ENCODE results near the gene MT1A.

- no peak for TF ChIP-seq EZH2 (IDR thresholded peaks at IDR 0.05; ENCODE audit: borderline replicate concordance)
- TF ChIP-seq, protein P1, sequence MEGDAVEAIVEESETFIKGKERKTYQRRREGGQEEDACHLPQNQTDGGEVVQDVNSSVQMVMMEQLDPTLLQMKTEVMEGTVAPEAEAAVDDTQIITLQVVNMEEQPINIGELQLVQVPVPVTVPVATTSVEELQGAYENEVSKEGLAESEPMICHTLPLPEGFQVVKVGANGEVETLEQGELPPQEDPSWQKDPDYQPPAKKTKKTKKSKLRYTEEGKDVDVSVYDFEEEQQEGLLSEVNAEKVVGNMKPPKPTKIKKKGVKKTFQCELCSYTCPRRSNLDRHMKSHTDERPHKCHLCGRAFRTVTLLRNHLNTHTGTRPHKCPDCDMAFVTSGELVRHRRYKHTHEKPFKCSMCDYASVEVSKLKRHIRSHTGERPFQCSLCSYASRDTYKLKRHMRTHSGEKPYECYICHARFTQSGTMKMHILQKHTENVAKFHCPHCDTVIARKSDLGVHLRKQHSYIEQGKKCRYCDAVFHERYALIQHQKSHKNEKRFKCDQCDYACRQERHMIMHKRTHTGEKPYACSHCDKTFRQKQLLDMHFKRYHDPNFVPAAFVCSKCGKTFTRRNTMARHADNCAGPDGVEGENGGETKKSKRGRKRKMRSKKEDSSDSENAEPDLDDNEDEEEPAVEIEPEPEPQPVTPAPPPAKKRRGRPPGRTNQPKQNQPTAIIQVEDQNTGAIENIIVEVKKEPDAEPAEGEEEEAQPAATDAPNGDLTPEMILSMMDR (IDR thresholded peaks at IDR 0.05; ENCODE audit: poor library complexity) = no peak
- no peak for TF ChIP-seq EZH2phosphoT487 (IDR thresholded peaks at IDR 0.05; ENCODE audit: low read depth, severe bottlenecking, unreplicated experiment)
Observed at GRCh38 chr16:56643833-56644232, 5.4 kb downstream of the MT1A start.
